Natural killer cell (primary cell): ENCODE data around the gene THSD4. TPM values are rescaled to one million over a fixed set of nuclear protein-coding genes. Genes with fewer than 3 reads are reported as not detected.

Source experiments
- ATAC-seq, 3 donors: fragments of 150-1000 bp in 2 of 3; fragments of 200-7000 bp in 1 of 3; cut with Tn5 transposase; 1 replicate in 1 of 3; 2 replicates in 2 of 3; pipeline ENCODE4 v1.10.0; 2021; ENCODE audit warnings: mild to moderate bottlenecking in 2 of 3, moderate library complexity in 2 of 3
- DNase-seq, 2 donors: peaks; one replicate each; pipeline versions ENCODE4 v3.0.0 to v3.0.0-alpha.2; 2013 to 2021; ENCODE audit warnings: mixed read lengths in 1 of 2
- H3K27ac ChIP-seq: one replicate; pipeline ENCODE4 v1.5.1; 2013; ENCODE audit warnings: mild to moderate bottlenecking, low read length
- H3K27me3 ChIP-seq: one replicate; pipeline ENCODE4 v1.6.1; 2013; ENCODE audit warnings: low read length; ENCODE audit not compliant: control insufficient read depth, insufficient read depth
- H3K36me3 ChIP-seq: one replicate; pipeline ENCODE4 v1.6.1; 2013; ENCODE audit warnings: low read length; ENCODE audit not compliant: control insufficient read depth, insufficient read depth
- H3K4me1 ChIP-seq: one replicate; pipeline ENCODE4 v1.6.1; 2013; ENCODE audit warnings: low read length; ENCODE audit not compliant: control insufficient read depth, insufficient read depth
- H3K4me3 ChIP-seq: one replicate; pipeline ENCODE4 v1.5.1; 2013; ENCODE audit warnings: low read length
- H3K9me3 ChIP-seq: one replicate; pipeline ENCODE4 v1.6.1; 2013; ENCODE audit warnings: low read length; ENCODE audit not compliant: control insufficient read depth, insufficient read depth
- H3K27ac Mint-ChIP-seq, 2 donors: one replicate each; pipeline ENCODE4 v1.8.0; 2022; ENCODE audit warnings: mild to moderate bottlenecking in 2 of 2, mixed read lengths in 2 of 2, moderate library complexity in 1 of 2
- H3K27me3 Mint-ChIP-seq, 2 donors: one replicate each; pipeline ENCODE4 v1.8.0; 2022; ENCODE audit warnings: low read depth in 2 of 2, mixed read lengths in 2 of 2
- H3K36me3 Mint-ChIP-seq: one replicate; pipeline ENCODE4 v1.8.0; 2022; ENCODE audit warnings: mixed read lengths
- H3K4me1 Mint-ChIP-seq, 2 donors: one replicate each; pipeline ENCODE4 v1.8.0; 2022; ENCODE audit warnings: mixed read lengths in 2 of 2
- H3K4me3 Mint-ChIP-seq: one replicate; pipeline ENCODE4 v1.8.0; 2022; ENCODE audit warnings: mild to moderate bottlenecking, moderate library complexity, mixed read lengths
- H3K9me3 Mint-ChIP-seq, 2 donors: one replicate each; pipeline ENCODE4 v1.8.0; 2022; ENCODE audit warnings: mixed read lengths in 2 of 2
- WGBS: methylation state at CpG from one replicate; pipeline ENCODE4 v1.1.7; 2013; ENCODE audit warnings: missing lambda C conversion rate; ENCODE audit not compliant: insufficient coverage; 5-methylcytosine and 5-hydroxymethylcytosine counted together
- intact Hi-C: fragments of 100-400 bp; cut with micrococcal nuclease; formaldehyde crosslinking; loops from one replicate; pipeline ENCODE4 v1.14.2; 2022
- total RNA-seq, 4 donors: library from RNA; stranded (reverse); fragments of 120-200 nt in 1 of 4; gene quantifications; one replicate each; pipeline versions ENCODE4 v1.2.3 to v1.2.4, GENCODE V29; 2013 to 2022
- TF ChIP-seq, protein P1 (sequence below): fragments of 200-600 bp; IDR thresholded peaks from one replicate; pipeline ENCODE4 v1.8.0; 2022; ENCODE audit warnings: antibody characterized with exemption

THSD4 gene
- total RNA-seq, 3 donors from 2014 or later (not counting 1 experiment from before 2014, with no cell fraction given) = not detected

DNA sequence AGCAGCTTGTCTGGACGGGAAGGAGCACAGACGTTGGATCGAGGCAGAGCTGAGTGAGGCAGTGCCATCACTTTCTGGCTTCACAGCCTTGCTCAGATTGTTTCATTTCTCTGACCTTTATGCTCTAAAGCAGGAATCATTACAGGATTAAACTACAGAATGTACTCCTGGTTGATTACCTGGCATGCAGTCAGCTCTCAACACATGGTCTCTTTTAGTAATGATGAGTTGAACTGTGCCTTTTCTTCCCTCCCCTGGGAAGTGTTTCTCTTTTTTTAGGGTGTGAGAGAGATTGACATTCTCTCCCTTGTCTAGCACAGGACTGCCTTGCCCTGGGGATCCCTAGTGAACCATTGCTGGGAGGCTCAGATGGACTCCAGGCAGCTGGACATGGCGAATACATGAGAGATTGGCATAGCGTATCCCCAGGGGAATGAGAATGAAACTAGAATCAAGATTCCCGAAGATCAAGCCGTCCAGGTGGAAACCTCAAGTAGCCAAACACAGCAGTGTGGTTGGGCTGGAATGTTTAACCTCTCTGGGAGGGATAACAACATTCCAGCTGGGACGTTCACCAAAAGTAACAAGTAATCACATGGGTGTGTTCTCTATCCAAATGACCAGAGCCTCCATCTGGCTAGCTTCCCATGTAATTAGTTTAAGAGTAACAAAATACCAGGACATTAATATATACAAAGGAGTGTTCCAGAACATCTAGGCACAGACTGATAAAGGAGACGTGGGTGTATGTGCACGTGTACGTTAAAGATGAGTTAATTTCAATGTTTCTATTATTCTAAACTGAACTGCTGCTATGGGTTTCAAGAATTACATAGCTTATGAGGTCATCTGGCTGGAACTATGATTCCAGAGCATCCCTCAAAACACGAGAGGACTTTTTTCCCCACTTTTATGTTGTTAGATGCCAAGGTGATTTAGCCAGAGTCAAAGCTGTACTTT is 576.5 kb downstream of the THSD4 start:
- Histone ChIP-seq H3K27me3 (no peaks in the 10 kb centered on the region), H3K36me3 (no peaks in the 10 kb centered on the region), H3K9me3 (no peaks in the 10 kb centered on the region), H3K4me3 (no peak overlapping the region), H3K4me1 (no peaks in the 10 kb centered on the region), H3K27ac (no peak overlapping the region)
- peaks cover 42 to 51% of the 10 kb centered on the region in 2 donors for H3K27me3 Mint-ChIP-seq
- no peaks in the 10 kb centered on the region for H3K36me3 Mint-ChIP-seq
- no peak for ATAC-seq
- H3K27ac Mint-ChIP-seq = no peak overlapping the region
- no peak overlapping the region for H3K4me3 Mint-ChIP-seq
- DNase-seq = no peak
- WGBS = 91% methylated on average over 11 of the region's 12 CpGs
- intact Hi-C loops = no loop called here
- TF ChIP-seq, protein P1, sequence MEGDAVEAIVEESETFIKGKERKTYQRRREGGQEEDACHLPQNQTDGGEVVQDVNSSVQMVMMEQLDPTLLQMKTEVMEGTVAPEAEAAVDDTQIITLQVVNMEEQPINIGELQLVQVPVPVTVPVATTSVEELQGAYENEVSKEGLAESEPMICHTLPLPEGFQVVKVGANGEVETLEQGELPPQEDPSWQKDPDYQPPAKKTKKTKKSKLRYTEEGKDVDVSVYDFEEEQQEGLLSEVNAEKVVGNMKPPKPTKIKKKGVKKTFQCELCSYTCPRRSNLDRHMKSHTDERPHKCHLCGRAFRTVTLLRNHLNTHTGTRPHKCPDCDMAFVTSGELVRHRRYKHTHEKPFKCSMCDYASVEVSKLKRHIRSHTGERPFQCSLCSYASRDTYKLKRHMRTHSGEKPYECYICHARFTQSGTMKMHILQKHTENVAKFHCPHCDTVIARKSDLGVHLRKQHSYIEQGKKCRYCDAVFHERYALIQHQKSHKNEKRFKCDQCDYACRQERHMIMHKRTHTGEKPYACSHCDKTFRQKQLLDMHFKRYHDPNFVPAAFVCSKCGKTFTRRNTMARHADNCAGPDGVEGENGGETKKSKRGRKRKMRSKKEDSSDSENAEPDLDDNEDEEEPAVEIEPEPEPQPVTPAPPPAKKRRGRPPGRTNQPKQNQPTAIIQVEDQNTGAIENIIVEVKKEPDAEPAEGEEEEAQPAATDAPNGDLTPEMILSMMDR = no peak
- H3K9me3 Mint-ChIP-seq = no peaks in the 10 kb centered on the region
- H3K4me1 Mint-ChIP-seq = no peaks in the 10 kb centered on the region

DNA sequence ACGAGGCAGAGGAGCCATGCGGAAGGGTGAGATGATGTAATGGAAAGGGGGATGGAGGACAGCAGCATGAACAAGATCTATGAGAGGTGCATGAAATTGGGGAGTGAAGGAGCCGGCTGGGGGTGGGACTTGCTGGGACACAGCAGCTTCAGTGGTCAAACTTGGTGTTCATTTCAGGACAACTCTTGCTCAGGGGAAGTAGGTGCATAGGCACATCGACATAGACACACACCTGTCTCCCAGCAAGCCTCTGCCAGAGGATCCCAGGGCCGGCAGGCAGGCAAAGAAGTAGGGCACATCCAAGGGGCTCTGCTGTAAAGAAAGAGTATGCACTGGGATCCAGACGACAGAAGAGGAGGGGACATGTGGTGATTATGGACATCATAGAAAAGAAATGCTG is 582.0 kb downstream of the THSD4 start:
- H3K27me3 ChIP-seq = no peaks in the 10 kb centered on the region
- H3K9me3 ChIP-seq = no peaks in the 10 kb centered on the region
- no peak for DNase-seq
- H3K4me3 ChIP-seq = no peak overlapping the region
- TF ChIP-seq, protein P1 = no peak
- H3K36me3 ChIP-seq = no peaks in the 10 kb centered on the region
- H3K36me3 Mint-ChIP-seq = no peaks in the 10 kb centered on the region
- H3K27me3 Mint-ChIP-seq = peaks cover 25 to 55% of the 10 kb centered on the region in 2 donors
- no peak overlapping the region for H3K27ac ChIP-seq
- H3K4me3 Mint-ChIP-seq = no peak overlapping the region
- no peak overlapping the region for H3K27ac Mint-ChIP-seq
- H3K4me1 ChIP-seq = no peaks in the 10 kb centered on the region
- no peaks in the 10 kb centered on the region for H3K4me1 Mint-ChIP-seq
- H3K9me3 Mint-ChIP-seq = no peaks in the 10 kb centered on the region
- 81% methylated on average over 6 of the region's 6 CpGs for WGBS
- intact Hi-C loops = no loop called here
- ATAC-seq = no peak

DNA sequence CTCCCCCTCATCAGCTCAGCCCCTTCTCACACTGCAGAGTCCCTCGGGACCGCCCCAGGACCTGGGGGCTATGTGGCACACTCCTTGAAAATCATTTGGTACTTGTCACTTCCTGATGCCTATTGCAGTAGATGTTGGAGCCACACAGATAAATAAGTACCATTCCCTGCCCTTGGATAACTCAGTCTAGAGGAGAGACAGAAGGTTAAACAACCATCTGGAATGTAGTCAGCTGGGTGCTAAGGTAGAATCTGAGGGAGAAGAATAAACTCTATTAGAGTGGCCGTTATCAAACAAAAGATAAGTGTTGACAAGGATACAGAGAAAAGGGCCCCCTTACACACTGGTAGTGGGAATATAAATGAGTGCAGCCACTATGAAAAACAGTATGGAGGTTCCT is 582.8 kb downstream of the THSD4 start:
- intact Hi-C loops = no loop called here
- Mint-ChIP-seq H3K27ac (no peak overlapping the region), H3K27me3 (peaks cover 20 to 48% of the 10 kb centered on the region in 2 donors), H3K4me1 (no peaks in the 10 kb centered on the region), H3K4me3 (no peak overlapping the region), H3K36me3 (no peaks in the 10 kb centered on the region), H3K9me3 (no peaks in the 10 kb centered on the region)
- Histone ChIP-seq H3K4me3 (no peak overlapping the region), H3K9me3 (no peaks in the 10 kb centered on the region), H3K27ac (no peak overlapping the region), H3K4me1 (no peaks in the 10 kb centered on the region), H3K36me3 (no peaks in the 10 kb centered on the region), H3K27me3 (no peaks in the 10 kb centered on the region)
- WGBS = 80% methylated on average over 3 of the region's 3 CpGs
- TF ChIP-seq, protein P1 = no peak
- DNase-seq (no peak), ATAC-seq (no peak)
